Liver (tissue), 3 donors: ENCODE results near the gene GRID1.
"Not testable (repeated sequence)": the region's sequence is repeated elsewhere in the genome, so short reads cannot be mapped to it uniquely, and the experiment has no call there.

ENCODE experiments used
- FOXA1 ChIP-seq: IDR thresholded peaks from 2 replicates; pipeline ENCODE4 v1.6.1; 2016; ENCODE audit warnings: antibody characterized with exemption
- RXRA ChIP-seq, 2 donors: IDR thresholded peaks; 2 replicates each; pipeline ENCODE4 v1.6.1; 2017 to 2018; ENCODE audit warnings: antibody characterized with exemption in 2 of 2, mild to moderate bottlenecking in 1 of 2
- SP1 ChIP-seq: IDR thresholded peaks from 2 replicates; pipeline ENCODE4 v1.6.1; 2018; ENCODE audit warnings: antibody characterized with exemption, mild to moderate bottlenecking
- TAF1 ChIP-seq: conservative IDR thresholded peaks from 2 replicates; pipeline ENCODE4 v1.6.1; 2016; ENCODE audit warnings: antibody characterized with exemption, mild to moderate bottlenecking
- YY1 ChIP-seq: IDR thresholded peaks from 2 replicates; pipeline ENCODE4 v1.6.1; 2016; ENCODE audit warnings: antibody characterized with exemption, mild to moderate bottlenecking
- TF ChIP-seq, protein P1 (sequence below): fragments of 150-350 bp; IDR thresholded peaks from 2 replicates; pipeline ENCODE4 v1.5.1; 2017; ENCODE audit warnings: improper control_type of control experiment, low read depth, low read length; ENCODE audit not compliant: missing input control
- TF ChIP-seq, protein P2 (sequence below): IDR thresholded peaks from 2 replicates; pipeline ENCODE4 v1.6.1; 2016; ENCODE audit warnings: antibody characterized with exemption
- donor health status: healthy.
- donor health status: healthy.

DNA sequence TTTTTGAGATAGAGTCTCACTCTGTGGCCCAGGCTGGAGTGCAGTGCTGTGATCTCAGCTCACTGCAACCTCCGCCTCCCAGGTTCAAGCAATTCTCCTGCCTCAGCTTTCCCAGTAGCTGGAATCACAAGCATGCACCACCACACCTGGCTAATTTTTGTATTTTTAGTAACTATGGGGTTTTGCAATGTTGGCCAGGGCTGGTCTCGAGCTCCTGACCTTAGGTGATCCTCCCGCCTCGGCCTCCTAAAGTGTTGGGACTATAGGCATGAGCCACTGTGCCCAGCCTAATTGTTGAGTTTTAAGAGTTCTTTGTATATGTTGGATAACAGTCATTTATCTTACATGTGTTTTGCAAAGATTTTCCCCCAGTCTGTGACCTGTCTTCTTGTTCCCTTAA is 667.5 kb downstream of the GRID1 start:
- TF ChIP-seq, protein P1, sequence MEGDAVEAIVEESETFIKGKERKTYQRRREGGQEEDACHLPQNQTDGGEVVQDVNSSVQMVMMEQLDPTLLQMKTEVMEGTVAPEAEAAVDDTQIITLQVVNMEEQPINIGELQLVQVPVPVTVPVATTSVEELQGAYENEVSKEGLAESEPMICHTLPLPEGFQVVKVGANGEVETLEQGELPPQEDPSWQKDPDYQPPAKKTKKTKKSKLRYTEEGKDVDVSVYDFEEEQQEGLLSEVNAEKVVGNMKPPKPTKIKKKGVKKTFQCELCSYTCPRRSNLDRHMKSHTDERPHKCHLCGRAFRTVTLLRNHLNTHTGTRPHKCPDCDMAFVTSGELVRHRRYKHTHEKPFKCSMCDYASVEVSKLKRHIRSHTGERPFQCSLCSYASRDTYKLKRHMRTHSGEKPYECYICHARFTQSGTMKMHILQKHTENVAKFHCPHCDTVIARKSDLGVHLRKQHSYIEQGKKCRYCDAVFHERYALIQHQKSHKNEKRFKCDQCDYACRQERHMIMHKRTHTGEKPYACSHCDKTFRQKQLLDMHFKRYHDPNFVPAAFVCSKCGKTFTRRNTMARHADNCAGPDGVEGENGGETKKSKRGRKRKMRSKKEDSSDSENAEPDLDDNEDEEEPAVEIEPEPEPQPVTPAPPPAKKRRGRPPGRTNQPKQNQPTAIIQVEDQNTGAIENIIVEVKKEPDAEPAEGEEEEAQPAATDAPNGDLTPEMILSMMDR = not testable (repeated sequence)
- TF ChIP-seq, protein P2, sequence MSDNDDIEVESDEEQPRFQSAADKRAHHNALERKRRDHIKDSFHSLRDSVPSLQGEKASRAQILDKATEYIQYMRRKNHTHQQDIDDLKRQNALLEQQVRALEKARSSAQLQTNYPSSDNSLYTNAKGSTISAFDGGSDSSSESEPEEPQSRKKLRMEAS = not testable (repeated sequence)
- not testable (repeated sequence) for TF ChIP-seq RXRA (IDR thresholded peaks at IDR 0.05); TAF1; SP1; YY1; FOXA1
